LHCN-M2 (cell line): ENCODE data around the gene CALN1. TPM values are rescaled to one million over a fixed set of nuclear protein-coding genes. Genes with fewer than 3 reads are reported as not detected.

Experiments
- DNase-seq: peaks from one replicate; pipeline ENCODE4 v3.0.0-alpha.2; 2012; ENCODE audit warnings: low read depth
- total RNA-seq: library from RNA; depleted of rRNA; stranded (reverse); fragments of >200 nt; gene quantifications from 2 replicates; pipeline ENCODE4 v1.2.3, GENCODE V29; 2014

CALN1 gene
- total RNA-seq, 1 experiment from 2014 or later = not detected

GRCh38 chr7:72042855-72043254 is 369.3 kb downstream of the CALN1 start:
- DNase-seq = no peak

- DNase-seq = no peak
These were observed 371.5 kb downstream of the CALN1 start for GRCh38 chr7:72040641-72041040.

GRCh38 chr7:72039460-72039859 is 372.7 kb downstream of the CALN1 start:
- no peak for DNase-seq

- no peak for DNase-seq
These were observed 374.0 kb downstream of the CALN1 start for GRCh38 chr7:72038022-72038732.

- DNase-seq = no peak
These were observed 374.6 kb downstream of the CALN1 start for GRCh38 chr7:72037516-72037915.

- DNase-seq = no peak
These were observed 376.9 kb downstream of the CALN1 start for GRCh38 chr7:72035266-72035665.

- no peak for DNase-seq
These were observed 379.2 kb downstream of the CALN1 start for GRCh38 chr7:72032934-72033333.

- no peak for DNase-seq
These were observed 381.0 kb downstream of the CALN1 start for GRCh38 chr7:72030994-72031667.

- no peak for DNase-seq
These were observed 383.9 kb downstream of the CALN1 start for GRCh38 chr7:72028267-72028666.

GRCh38 chr7:72025381-72025960 is 386.7 kb downstream of the CALN1 start:
- no peak for DNase-seq

GRCh38 chr7:72023926-72024325 is 388.2 kb downstream of the CALN1 start:
- no peak for DNase-seq

GRCh38 chr7:72021716-72022115 is 390.4 kb downstream of the CALN1 start:
- DNase-seq = no peak

- DNase-seq = no peak
These were observed 391.8 kb downstream of the CALN1 start for GRCh38 chr7:72020311-72020710.

GRCh38 chr7:72019436-72019835 is 392.7 kb downstream of the CALN1 start:
- DNase-seq = no peak

- no peak for DNase-seq
These were observed 394.4 kb downstream of the CALN1 start for GRCh38 chr7:72017756-72018155.

GRCh38 chr7:72016574-72016973 is 395.6 kb downstream of the CALN1 start:
- no peak for DNase-seq

GRCh38 chr7:72015136-72015535 is 397.0 kb downstream of the CALN1 start:
- DNase-seq = no peak

- DNase-seq = no peak
These were observed 405.1 kb downstream of the CALN1 start for GRCh38 chr7:72007018-72007417.

- DNase-seq = no peak
These were observed 408.9 kb downstream of the CALN1 start for GRCh38 chr7:72003236-72003635.

GRCh38 chr7:71996141-71996540 is 416.0 kb downstream of the CALN1 start:
- DNase-seq = no peak

- no peak for DNase-seq
These were observed 417.0 kb downstream of the CALN1 start for GRCh38 chr7:71995111-71995510.

- DNase-seq = no peak
These were observed 420.6 kb downstream of the CALN1 start for GRCh38 chr7:71991586-71991985.

- no peak for DNase-seq
These were observed 422.0 kb downstream of the CALN1 start for GRCh38 chr7:71990138-71990462.
